HAP-1 (cell line): ENCODE data around the gene AGBL4.
A peak's percentile ranks its signal among the peaks of the same experiment; 100 is the strongest.
"Not testable (repeated sequence)": the region's sequence is repeated elsewhere in the genome, so short reads cannot be mapped to it uniquely, and the experiment has no call there.

Source experiments
- DNase-seq, 2 experiments: peaks; one replicate each; pipeline ENCODE4 v3.0.0-alpha.2; 2016 to 2020; ENCODE audit warnings: low spot score in 2 of 2
- H3K27me3 ChIP-seq: fragments of 250-450 bp; sonication (Bioruptor Pico); 2 replicates; pipeline ENCODE4 v1.5.1; 2020; ENCODE audit warnings: low read depth, mild to moderate bottlenecking, moderate library complexity
- H3K36me3 ChIP-seq: fragments of 250-450 bp; sonication (Bioruptor Pico); replicated peaks from 2 replicates; pipeline ENCODE4 v1.5.1; 2020; ENCODE audit warnings: mild to moderate bottlenecking
- H3K4me1 ChIP-seq: fragments of 250-450 bp; sonication (Bioruptor Pico); 2 replicates; pipeline ENCODE4 v1.5.1; 2020; ENCODE audit warnings: mild to moderate bottlenecking
- H3K4me3 ChIP-seq: fragments of 250-450 bp; sonication (Bioruptor Pico); 2 replicates; pipeline ENCODE4 v1.5.1; 2020; ENCODE audit warnings: mild to moderate bottlenecking, moderate library complexity
- H3K9me3 ChIP-seq: fragments of 250-450 bp; sonication (Bioruptor Pico); 2 replicates; pipeline ENCODE4 v1.5.1; 2020; ENCODE audit warnings: mild to moderate bottlenecking, moderate library complexity
- in situ Hi-C: fragments of 300-500 bp; cut with MboI; formaldehyde crosslinking; loops from 3 replicates; pipeline ENCODE4 v1.14.3; 2020; ENCODE audit warnings: low sequenced_read_pairs, inconsistent platforms, mixed read lengths

AGBL4 gene

GRCh38 chr1:48519896-48520295 lies 1503.9 kb downstream of the AGBL4 start:
- DNase-seq, H3K4me3 ChIP-seq, in situ Hi-C loops: not testable (repeated sequence)

GRCh38 chr1:48506870-48507269 lies 1516.9 kb downstream of the AGBL4 start:
- Histone ChIP-seq H3K27me3 (no peaks in the 10 kb centered on the region), H3K4me3 (no peak overlapping the region), H3K4me1 (no peaks in the 10 kb centered on the region), H3K36me3 (no peaks in the 10 kb centered on the region), H3K9me3 (no peaks in the 10 kb centered on the region)
- in situ Hi-C loops: no loop called here
- DNase-seq: no peak

More at GRCh38 chr1:48519896-48520295, 1503.9 kb downstream of the AGBL4 start:
- not testable (repeated sequence) for H3K9me3 ChIP-seq, H3K27me3 ChIP-seq, H3K36me3 ChIP-seq, H3K4me1 ChIP-seq

- H3K27me3 ChIP-seq: no peaks in the 10 kb centered on the region
- H3K9me3 ChIP-seq: no peaks in the 10 kb centered on the region
- in situ Hi-C loops: no loop called here
- no peaks in the 10 kb centered on the region for H3K4me1 ChIP-seq
- no peak overlapping the region for H3K4me3 ChIP-seq
- DNase-seq: no peak
- H3K36me3 ChIP-seq: no peaks in the 10 kb centered on the region
Measured at GRCh38 chr1:48500541-48501450, 1523.0 kb downstream of the AGBL4 start.

GRCh38 chr1:48499211-48499735 lies 1524.5 kb downstream of the AGBL4 start:
- H3K36me3 ChIP-seq: no peaks in the 10 kb centered on the region
- no peak for DNase-seq
- no peaks in the 10 kb centered on the region for H3K27me3 ChIP-seq
- H3K9me3 ChIP-seq: no peaks in the 10 kb centered on the region
- in situ Hi-C loops: no loop called here
- H3K4me1 ChIP-seq: no peaks in the 10 kb centered on the region
- H3K4me3 ChIP-seq: no peak overlapping the region

GRCh38 chr1:48498096-48498791 lies 1525.5 kb downstream of the AGBL4 start:
- H3K4me1 ChIP-seq: no peaks in the 10 kb centered on the region
- no peaks in the 10 kb centered on the region for H3K36me3 ChIP-seq
- H3K4me3 ChIP-seq: no peak overlapping the region
- peak; percentile 32 to 83 for DNase-seq
- H3K27me3 ChIP-seq: no peaks in the 10 kb centered on the region
- H3K9me3 ChIP-seq: no peaks in the 10 kb centered on the region
- in situ Hi-C loops: no loop called here

- H3K36me3 ChIP-seq: no peaks in the 10 kb centered on the region
- H3K4me3 ChIP-seq: no peak overlapping the region
- H3K4me1 ChIP-seq: no peaks in the 10 kb centered on the region
- no peaks in the 10 kb centered on the region for H3K27me3 ChIP-seq
- in situ Hi-C loops: no loop called here
- H3K9me3 ChIP-seq: no peaks in the 10 kb centered on the region
- no peak for DNase-seq
Measured at GRCh38 chr1:48495911-48496310, 1527.8 kb downstream of the AGBL4 start.

- Histone ChIP-seq H3K9me3 (no peaks in the 10 kb centered on the region), H3K27me3 (no peaks in the 10 kb centered on the region), H3K4me3 (no peak overlapping the region), H3K36me3 (no peaks in the 10 kb centered on the region), H3K4me1 (no peaks in the 10 kb centered on the region)
- DNase-seq: no peak
- in situ Hi-C loops: no loop called here
Measured at GRCh38 chr1:48495166-48495565, 1528.6 kb downstream of the AGBL4 start.

GRCh38 chr1:48493970-48494769 lies 1529.6 kb downstream of the AGBL4 start:
- Histone ChIP-seq H3K27me3 (no peaks in the 10 kb centered on the region), H3K4me1 (no peaks in the 10 kb centered on the region), H3K4me3 (no peak overlapping the region), H3K9me3 (no peaks in the 10 kb centered on the region), H3K36me3 (no peaks in the 10 kb centered on the region)
- DNase-seq: no peak
- in situ Hi-C loops: no loop called here

- H3K4me1 ChIP-seq: no peaks in the 10 kb centered on the region
- H3K36me3 ChIP-seq: no peaks in the 10 kb centered on the region
- DNase-seq: no peak
- in situ Hi-C loops: no loop called here
- no peak overlapping the region for H3K4me3 ChIP-seq
- no peaks in the 10 kb centered on the region for H3K27me3 ChIP-seq
- no peaks in the 10 kb centered on the region for H3K9me3 ChIP-seq
Measured at GRCh38 chr1:48493041-48493440, 1530.7 kb downstream of the AGBL4 start.

- H3K9me3 ChIP-seq: no peaks in the 10 kb centered on the region
- in situ Hi-C loops: no loop called here
- H3K27me3 ChIP-seq: no peaks in the 10 kb centered on the region
- no peak overlapping the region for H3K4me3 ChIP-seq
- no peak for DNase-seq
- H3K36me3 ChIP-seq: no peaks in the 10 kb centered on the region
- H3K4me1 ChIP-seq: no peaks in the 10 kb centered on the region
Measured at GRCh38 chr1:48492392-48492791, 1531.4 kb downstream of the AGBL4 start.

GRCh38 chr1:48488721-48489120 lies 1535.0 kb downstream of the AGBL4 start:
- in situ Hi-C loops: no loop called here
- Histone ChIP-seq H3K36me3 (no peaks in the 10 kb centered on the region), H3K9me3 (no peaks in the 10 kb centered on the region), H3K4me1 (no peaks in the 10 kb centered on the region), H3K4me3 (no peak overlapping the region), H3K27me3 (no peaks in the 10 kb centered on the region)
- DNase-seq: no peak
